ENCODE measurements around the gene NEURL1B. TPM values are rescaled to one million over a fixed set of nuclear protein-coding genes. Genes with fewer than 3 reads are reported as not detected.

The NEURL1B gene
- total RNA-seq, result 4.8 and 44.1 TPM in 2 replicates

GRCh38 chr5:172640822-172641358, at the start of gene NEURL1B:
TSS of gene NEURL1B (plus strand) at chr5:172641263. CDS start at chr5:172641407, 144 bp downstream.

Other genes with a start within 250 kb of the NEURL1B start
- 14.0 and 47.7 TPM in 2 replicates for gene SH3PXD2B, start 186.7 kb upstream of the NEURL1B start, total RNA-seq
- gene DUSP1, start 129.9 kb downstream of the NEURL1B start, total RNA-seq, result 69.5 and 223 TPM in 2 replicates
- 78.9 and 106 TPM in 2 replicates for gene ERGIC1, start 193.0 kb downstream of the NEURL1B start, total RNA-seq